Progenitor cell of endocrine pancreas (in vitro differentiated cells): ENCODE data around the gene OGA. TPM values are rescaled to one million over a fixed set of nuclear protein-coding genes. Genes with fewer than 3 reads are reported as not detected.

Source experiments
- DNase-seq: peaks from one replicate; pipeline ENCODE4 v3.0.0; 2021; ENCODE audit warnings: low spot score; ENCODE audit not compliant: unreplicated experiment
- H3K27ac Mint-ChIP-seq: 2 replicates; pipeline ENCODE4 v1.8.0; 2021; ENCODE audit warnings: mild to moderate bottlenecking, moderate library complexity, mixed read lengths
- H3K27me3 Mint-ChIP-seq: 2 replicates; pipeline ENCODE4 v1.8.0; 2021; ENCODE audit warnings: mixed read lengths
- H3K36me3 Mint-ChIP-seq: 2 replicates; pipeline ENCODE4 v1.8.0; 2022; ENCODE audit warnings: mixed read lengths; ENCODE audit not compliant: insufficient read depth
- H3K4me1 Mint-ChIP-seq: 2 replicates; pipeline ENCODE4 v1.8.0; 2021; ENCODE audit warnings: low read depth, mixed read lengths
- H3K4me3 Mint-ChIP-seq: 2 replicates; pipeline ENCODE4 v1.8.0; 2021; ENCODE audit warnings: low read depth, mild to moderate bottlenecking, moderate library complexity, mixed read lengths
- H3K9me3 Mint-ChIP-seq: 2 replicates; pipeline ENCODE4 v1.8.0; 2021; ENCODE audit warnings: low read depth, mixed read lengths
- CTCF ChIP-seq: fragments of 200-600 bp; sonication (generic); IDR thresholded peaks from one replicate; pipeline ENCODE4 v1.5.0; 2021; ENCODE audit warnings: antibody characterized with exemption, mild to moderate bottlenecking; ENCODE audit not compliant: unreplicated experiment
- total RNA-seq: library from RNA; stranded (reverse); gene quantifications from 2 replicates; pipeline ENCODE4 v1.2.1, GENCODE V29; 2021

The OGA gene
- total RNA-seq, 1 donor from 2014 or later = 148 TPM

GRCh38 chr10:101856626-101857025, 38.4 kb upstream of the OGA start:
- Mint-ChIP-seq H3K27me3 (no peaks in the 10 kb centered on the region), H3K4me1 (no peaks in the 10 kb centered on the region), H3K36me3 (peaks cover 17% of the 10 kb centered on the region), H3K27ac (no peak overlapping the region), H3K9me3 (peaks cover 12% of the 10 kb centered on the region), H3K4me3 (no peak overlapping the region)
- no peak for TF ChIP-seq CTCF
- no peak for DNase-seq

- H3K4me1 Mint-ChIP-seq = no peaks in the 10 kb centered on the region
- TF ChIP-seq CTCF = no peak
- no peak for DNase-seq
- H3K27me3 Mint-ChIP-seq = no peaks in the 10 kb centered on the region
- no peak overlapping the region for H3K27ac Mint-ChIP-seq
- H3K9me3 Mint-ChIP-seq = no peaks in the 10 kb centered on the region
- no peak overlapping the region for H3K4me3 Mint-ChIP-seq
- peaks cover 2% of the 10 kb centered on the region for H3K36me3 Mint-ChIP-seq
Measured at GRCh38 chr10:101851411-101852116, 33.3 kb upstream of the OGA start.

GRCh38 chr10:101850749-101851148, 32.5 kb upstream of the OGA start:
- H3K36me3 Mint-ChIP-seq = peaks cover 2% of the 10 kb centered on the region
- H3K27ac Mint-ChIP-seq = no peak overlapping the region
- no peaks in the 10 kb centered on the region for H3K9me3 Mint-ChIP-seq
- no peak for TF ChIP-seq CTCF
- H3K27me3 Mint-ChIP-seq = no peaks in the 10 kb centered on the region
- DNase-seq = no peak
- H3K4me3 Mint-ChIP-seq = no peak overlapping the region
- no peaks in the 10 kb centered on the region for H3K4me1 Mint-ChIP-seq

GRCh38 chr10:101848894-101849351, 30.7 kb upstream of the OGA start:
- Mint-ChIP-seq H3K27ac (no peak overlapping the region), H3K4me1 (peaks cover 6% of the 10 kb centered on the region), H3K36me3 (peaks cover 5% of the 10 kb centered on the region), H3K27me3 (peaks cover 15% of the 10 kb centered on the region), H3K9me3 (no peaks in the 10 kb centered on the region), H3K4me3 (no peak overlapping the region)
- DNase-seq = no peak
- no peak for TF ChIP-seq CTCF

- DNase-seq = no peak
- Mint-ChIP-seq H3K4me1 (peaks cover 6% of the 10 kb centered on the region), H3K9me3 (no peaks in the 10 kb centered on the region), H3K4me3 (no peak overlapping the region), H3K27me3 (peaks cover 16% of the 10 kb centered on the region), H3K36me3 (peaks cover 5% of the 10 kb centered on the region), H3K27ac (no peak overlapping the region)
- TF ChIP-seq CTCF = no peak
Measured at GRCh38 chr10:101848408-101848807, 30.2 kb upstream of the OGA start.
